PFSK-1 (cell line): ENCODE data around the gene ABCE1.

Experiments
- FOXP2 ChIP-seq: optimal IDR thresholded peaks from 2 replicates; pipeline ENCODE3; 2011; ENCODE audit warnings: borderline replicate concordance, control low read depth, inconsistent platforms; ENCODE audit not compliant: insufficient read depth; ENCODE audit errors: extremely low read length, extremely low read depth
- POLR2AphosphoS5 ChIP-seq: IDR thresholded peaks from 2 replicates; pipeline ENCODE4 v1.6.1; 2012; ENCODE audit warnings: low read depth, mild to moderate bottlenecking, control low read depth, low read length, moderate library complexity
- REST ChIP-seq, 2 experiments: IDR thresholded peaks; 2 replicates each; pipeline versions ENCODE4 v1.6.1 to v1.8.0; 2011 to 2012; ENCODE audit warnings: low read depth in 2 of 2, low read length in 2 of 2, control low read depth in 1 of 2, inconsistent platforms in 1 of 2, mild to moderate bottlenecking in 1 of 2, moderate library complexity in 1 of 2; ENCODE audit not compliant: insufficient read depth in 1 of 2
- SIN3A ChIP-seq: IDR thresholded peaks from 2 replicates; pipeline ENCODE4 v1.6.1; 2012; ENCODE audit warnings: mild to moderate bottlenecking, low read length, moderate library complexity, borderline replicate concordance; ENCODE audit not compliant: insufficient read depth
- TAF1 ChIP-seq: IDR thresholded peaks from 2 replicates; pipeline ENCODE4 v1.6.1; 2012; ENCODE audit warnings: low read length, control low read depth, borderline replicate concordance; ENCODE audit not compliant: insufficient read depth

ABCE1 gene

GRCh38 chr4:145069361-145069760, 28.8 kb upstream of the ABCE1 start:
- TF ChIP-seq REST (IDR thresholded peaks at IDR 0.05; ENCODE audit: insufficient read depth in 1 of 2, low read depth in 2 of 2, low read length in 2 of 2) (no peak), TAF1 (no peak), SIN3A (no peak), FOXP2 (no peak), POLR2AphosphoS5 (no peak)

GRCh38 chr4:145071560-145071959, 26.6 kb upstream of the ABCE1 start:
- TF ChIP-seq POLR2AphosphoS5 (no peak), FOXP2 (no peak), TAF1 (no peak), SIN3A (no peak)

GRCh38 chr4:145075742-145076468, 22.2 kb upstream of the ABCE1 start:
- no peak for TF ChIP-seq TAF1
- no peak for TF ChIP-seq SIN3A
- no peak for TF ChIP-seq FOXP2
- no peak for TF ChIP-seq POLR2AphosphoS5
- TF ChIP-seq REST (IDR thresholded peaks at IDR 0.05; ENCODE audit: insufficient read depth in 1 of 2, low read depth in 2 of 2, low read length in 2 of 2): no peak

- TF ChIP-seq SIN3A: no peak
- TF ChIP-seq REST (IDR thresholded peaks at IDR 0.05; ENCODE audit: insufficient read depth in 1 of 2, low read depth in 2 of 2, low read length in 2 of 2): no peak
- no peak for TF ChIP-seq FOXP2
- no peak for TF ChIP-seq TAF1
- TF ChIP-seq POLR2AphosphoS5: no peak
Observed at GRCh38 chr4:145076469-145076855, 21.6 kb upstream of the ABCE1 start.

- no peak for TF ChIP-seq REST (IDR thresholded peaks at IDR 0.05; ENCODE audit: insufficient read depth in 1 of 2, low read depth in 2 of 2, low read length in 2 of 2)
- TF ChIP-seq SIN3A: no peak
- no peak for TF ChIP-seq FOXP2
- TF ChIP-seq POLR2AphosphoS5: no peak
- no peak for TF ChIP-seq TAF1
Observed at GRCh38 chr4:145081756-145082155, 16.4 kb upstream of the ABCE1 start.
